ENCODE results near the gene MOCS2. TPM values are rescaled to one million over a fixed set of nuclear protein-coding genes. Genes with fewer than 3 reads are reported as not detected.

MOCS2 gene
- total and polyA plus RNA-seq, 10 of the 15 experiments (the other 5 are each of a cell fraction or from before 2014, with no cell fraction given), result 11.0 to 27.4 (median 22.5) TPM

GRCh38 chr5:53116597-53116996, 7.0 kb upstream of the MOCS2 start (continued):
- TF ChIP-seq NRF1 (conservative IDR thresholded peaks at IDR 0.05; ENCODE audit: low read depth, low read length) (no peak), NR2C1 (IDR thresholded peaks at IDR 0.05) (no peak)

DNA sequence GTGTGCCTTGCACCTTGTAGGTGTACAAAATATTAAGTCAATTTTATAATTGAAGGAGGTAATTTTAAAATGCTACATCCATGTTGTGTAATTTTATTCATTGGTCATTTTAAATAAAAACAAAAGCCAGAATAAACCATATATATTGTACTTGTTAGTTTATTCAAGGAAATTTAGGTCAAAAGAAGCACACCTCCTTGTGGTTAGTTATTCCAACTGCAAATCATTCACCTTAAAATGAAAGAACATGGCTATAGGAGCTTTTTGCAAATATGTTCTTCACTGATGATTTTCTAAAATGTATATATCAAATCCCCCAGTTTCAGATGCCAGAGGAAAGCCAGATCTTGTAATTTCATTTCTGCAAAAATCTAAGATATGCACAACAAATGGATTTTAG, 5.4 kb upstream of the MOCS2 start:
- ChIA-PET RAD21 (ENCODE audit: unreplicated experiment) (interaction anchor here (1.8 kb wide), 1 partner anchor 166 kb away, joined by 4 read pairs; no protein-coding TSS in a partner anchor), CTCF (interaction anchor here (1.0 to 4.1 kb wide), 3 partner anchors 8 to 166 kb away, joined by 3 to 16 read pairs (median 4); no protein-coding TSS in a partner anchor), SMC1A (ENCODE audit: uncharacterized antibody, unreplicated experiment) (interaction anchor here (1.1 to 1.3 kb wide), 3 partner anchors 18 to 167 kb away, joined by 3 to 4 read pairs (median 3); no protein-coding TSS in a partner anchor), POLR2A (no interaction called here)
- in situ Hi-C loops (cut with MboI) (no loop called here), intact Hi-C loops (cut with micrococcal nuclease; ENCODE audit: unreplicated experiment) (no loop called here)
- TF ChIP-seq SUZ12 (IDR thresholded peaks at IDR 0.05; ENCODE audit: unreplicated experiment) (no peak), TBL1XR1 (IDR thresholded peaks at IDR 0.05; ENCODE audit: low read depth, low read length) (no peak), TAF1 (IDR thresholded peaks at IDR 0.05; ENCODE audit: borderline replicate concordance, low read depth, low read length) (no peak), RUNX3 (IDR thresholded peaks at IDR 0.05; ENCODE audit: low read length) (no peak), ASH2L (IDR thresholded peaks at IDR 0.05; ENCODE audit: borderline replicate concordance, low read depth) (no peak)
- TF ChIP-seq, protein P1, sequence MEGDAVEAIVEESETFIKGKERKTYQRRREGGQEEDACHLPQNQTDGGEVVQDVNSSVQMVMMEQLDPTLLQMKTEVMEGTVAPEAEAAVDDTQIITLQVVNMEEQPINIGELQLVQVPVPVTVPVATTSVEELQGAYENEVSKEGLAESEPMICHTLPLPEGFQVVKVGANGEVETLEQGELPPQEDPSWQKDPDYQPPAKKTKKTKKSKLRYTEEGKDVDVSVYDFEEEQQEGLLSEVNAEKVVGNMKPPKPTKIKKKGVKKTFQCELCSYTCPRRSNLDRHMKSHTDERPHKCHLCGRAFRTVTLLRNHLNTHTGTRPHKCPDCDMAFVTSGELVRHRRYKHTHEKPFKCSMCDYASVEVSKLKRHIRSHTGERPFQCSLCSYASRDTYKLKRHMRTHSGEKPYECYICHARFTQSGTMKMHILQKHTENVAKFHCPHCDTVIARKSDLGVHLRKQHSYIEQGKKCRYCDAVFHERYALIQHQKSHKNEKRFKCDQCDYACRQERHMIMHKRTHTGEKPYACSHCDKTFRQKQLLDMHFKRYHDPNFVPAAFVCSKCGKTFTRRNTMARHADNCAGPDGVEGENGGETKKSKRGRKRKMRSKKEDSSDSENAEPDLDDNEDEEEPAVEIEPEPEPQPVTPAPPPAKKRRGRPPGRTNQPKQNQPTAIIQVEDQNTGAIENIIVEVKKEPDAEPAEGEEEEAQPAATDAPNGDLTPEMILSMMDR (IDR thresholded peaks at IDR 0.05 in 2 of 3, conservative IDR thresholded peaks at IDR 0.05 in 1 of 3; ENCODE audit: control insufficient read depth in 2 of 3, extremely low read depth in 1 of 3, insufficient read depth in 1 of 3, low read depth in 3 of 3, low read length in 3 of 3), result peak in 1 of 3 experiments; percentile 3; a peak in 1 of 6 replicates
- BruUV-seq (replicated peaks), result no TSS peak
- Histone ChIP-seq H3K27ac (ENCODE audit: control insufficient read depth, insufficient read depth) (no peak overlapping the region), H3K9me3 (replicated peaks; ENCODE audit: control insufficient read depth, insufficient read depth, low read length) (no peaks in the 10 kb centered on the region), H2AFZ (ENCODE audit: control insufficient read depth, low read depth, low read length) (no peak overlapping the region), H3K4me3 (no peak overlapping the region), H3K27me3 (replicated peaks in 1 of 2; ENCODE audit: control insufficient read depth in 2 of 2, insufficient read depth in 2 of 2, low read length in 1 of 2) (no peaks in the 10 kb centered on the region; a peak in 1 of 4 replicates), H3K4me2 (ENCODE audit: control insufficient read depth, insufficient read depth) (no peak overlapping the region), H3K4me1 (ENCODE audit: control insufficient read depth, insufficient read depth, low read length) (peaks cover 5% of the 10 kb centered on the region; the same call in 1 of the 2 replicates), H3K79me2 (ENCODE audit: control insufficient read depth, insufficient read depth, low read length) (no peaks in the 10 kb centered on the region; the same call in 1 of the 2 replicates), H3K36me3 (ENCODE audit: control insufficient read depth in 2 of 2, insufficient read depth in 2 of 2, low read length in 1 of 2) (no peaks in the 10 kb centered on the region), H3K9ac (ENCODE audit: control insufficient read depth, insufficient read depth, low read length) (no peak overlapping the region), H4K20me1 (ENCODE audit: control insufficient read depth, insufficient read depth) (no peaks in the 10 kb centered on the region)
- ATAC-seq (no peak), FAIRE-seq (no peak), DNase-seq (ENCODE audit: low read depth, low spot score) (no peak)
